Mucosa of stomach (tissue), 1 donor: ENCODE results near the gene MGST3.
A peak's percentile ranks its signal among the peaks of the same experiment; 100 is the strongest.
"Not testable (repeated sequence)": the region's sequence is repeated elsewhere in the genome, so short reads cannot be mapped to it uniquely, and the experiment has no call there.

Experiments
- H3K27me3 ChIP-seq: one replicate; pipeline ENCODE4 v1.7.0; 2013; ENCODE audit warnings: mild to moderate bottlenecking, low read length; ENCODE audit not compliant: control insufficient read depth, insufficient read depth
- H3K36me3 ChIP-seq: one replicate; pipeline ENCODE4 v1.7.0; 2013; ENCODE audit warnings: low read length; ENCODE audit not compliant: control insufficient read depth, insufficient read depth
- H3K4me1 ChIP-seq: one replicate; pipeline ENCODE4 v1.7.0; 2013; ENCODE audit warnings: mild to moderate bottlenecking, low read length; ENCODE audit not compliant: control insufficient read depth, insufficient read depth
- H3K4me3 ChIP-seq: one replicate; pipeline ENCODE4 v1.7.0; 2013; ENCODE audit warnings: low read length
- H3K9ac ChIP-seq: one replicate; pipeline ENCODE4 v1.7.0; 2013; ENCODE audit warnings: mild to moderate bottlenecking, low read length, moderate library complexity
- H3K9me3 ChIP-seq: one replicate; pipeline ENCODE4 v1.7.0; 2013; ENCODE audit warnings: mild to moderate bottlenecking, low read length, moderate library complexity; ENCODE audit not compliant: control insufficient read depth
- donor health status: Pancreatic carcinoma.

Gene MGST3

DNA sequence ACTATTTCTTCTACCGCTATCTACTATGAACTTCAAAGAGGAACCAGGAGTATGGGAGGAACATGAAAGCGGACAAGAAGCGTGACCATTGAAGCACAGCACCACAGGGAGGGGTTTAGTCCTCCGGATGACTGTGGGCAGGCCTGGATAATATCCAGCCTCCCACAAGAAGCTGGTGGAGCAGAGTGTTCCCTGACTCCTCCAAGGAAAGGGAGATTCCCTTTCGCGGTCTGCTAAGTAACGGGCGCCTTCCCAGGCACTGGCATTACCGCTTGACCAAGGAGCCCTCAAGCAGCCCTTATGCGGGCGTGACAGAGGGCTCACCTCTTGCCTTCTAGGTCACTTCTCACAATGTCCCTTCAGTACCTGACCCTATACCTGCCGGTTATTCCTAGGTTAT, 24.4 kb upstream of the MGST3 start:
- not testable (repeated sequence) for H3K4me1 ChIP-seq, H3K9ac ChIP-seq, H3K9me3 ChIP-seq, H3K36me3 ChIP-seq, H3K27me3 ChIP-seq, H3K4me3 ChIP-seq

DNA sequence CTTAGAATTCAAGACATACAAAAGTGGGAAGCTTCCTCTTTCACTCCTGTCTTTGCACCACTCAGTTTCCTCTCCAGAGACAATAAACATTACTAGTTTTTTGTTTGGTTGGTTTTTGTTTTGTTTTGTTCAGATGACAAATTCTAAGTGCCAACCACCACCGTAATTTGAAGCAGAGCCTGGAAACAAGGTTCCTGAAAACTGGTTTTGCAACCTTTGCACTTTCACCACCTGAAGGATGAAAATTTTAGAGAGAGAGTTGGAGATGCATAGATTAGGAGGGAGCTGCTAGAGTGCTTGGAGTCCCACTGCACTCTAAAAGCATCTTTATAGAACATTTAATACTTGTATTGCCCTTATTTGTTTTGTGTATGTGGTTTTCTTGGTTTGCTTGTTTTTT, 20.2 kb upstream of the MGST3 start:
- H3K4me3 ChIP-seq = no peak overlapping the region
- H3K9me3 ChIP-seq = no peaks in the 10 kb centered on the region
- H3K4me1 ChIP-seq = peaks cover under 1% of the 10 kb centered on the region
- H3K36me3 ChIP-seq = no peaks in the 10 kb centered on the region
- H3K9ac ChIP-seq = no peak overlapping the region
- H3K27me3 ChIP-seq = no peaks in the 10 kb centered on the region

DNA sequence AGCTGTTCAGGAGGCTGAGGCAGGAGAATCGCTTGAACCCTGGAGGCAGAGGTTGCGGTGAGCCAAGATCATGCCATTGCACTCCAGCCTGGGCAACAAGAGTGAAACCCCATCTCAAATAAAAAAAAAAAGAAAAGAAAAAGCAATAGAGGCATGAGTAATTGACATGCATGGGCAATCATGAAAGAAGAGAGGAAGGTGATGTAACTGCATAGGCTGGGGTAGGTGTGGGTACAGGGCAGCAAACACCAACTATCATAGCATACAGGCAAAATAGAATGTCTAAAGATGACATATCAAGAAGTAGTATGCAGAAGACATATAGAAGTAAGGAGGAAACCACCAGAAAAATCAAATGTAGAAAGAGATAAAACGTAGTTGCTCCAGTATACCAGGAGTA, 19.0 kb upstream of the MGST3 start:
- H3K9me3 ChIP-seq = no peaks in the 10 kb centered on the region
- H3K9ac ChIP-seq = no peak overlapping the region
- no peak overlapping the region for H3K4me3 ChIP-seq
- no peaks in the 10 kb centered on the region for H3K36me3 ChIP-seq
- H3K4me1 ChIP-seq = peaks cover 12% of the 10 kb centered on the region
- H3K27me3 ChIP-seq = no peaks in the 10 kb centered on the region

DNA sequence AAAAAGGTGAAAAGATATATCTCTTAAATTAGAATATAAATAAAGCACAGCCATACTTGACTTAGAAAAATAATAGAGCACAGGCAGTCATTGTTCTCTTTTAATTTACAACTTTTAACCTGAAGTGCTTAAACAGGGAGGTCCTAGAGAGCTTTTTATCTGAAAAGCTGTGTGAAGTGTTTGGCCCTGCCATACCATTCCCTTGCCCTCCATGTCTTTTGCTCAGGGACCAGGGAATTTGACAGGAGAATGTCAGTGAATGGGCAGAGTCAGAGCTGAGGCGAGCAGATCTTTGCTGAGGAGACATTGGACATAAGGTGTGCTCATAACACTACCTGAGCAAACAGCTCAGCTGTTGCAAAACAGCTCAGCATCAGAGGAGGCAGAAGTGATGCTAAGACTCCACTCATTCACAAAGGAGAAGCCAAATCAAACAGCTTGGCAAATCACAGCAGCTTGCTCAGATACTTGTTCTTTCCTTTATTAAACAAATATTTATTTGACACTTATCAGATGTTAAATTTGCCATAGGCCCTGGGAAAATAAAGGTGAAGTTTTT, 14.9 kb upstream of the MGST3 start:
- H3K9ac ChIP-seq = no peak overlapping the region
- no peaks in the 10 kb centered on the region for H3K9me3 ChIP-seq
- peaks cover 14% of the 10 kb centered on the region for H3K4me1 ChIP-seq
- H3K27me3 ChIP-seq = no peaks in the 10 kb centered on the region
- no peaks in the 10 kb centered on the region for H3K36me3 ChIP-seq
- no peak overlapping the region for H3K4me3 ChIP-seq

DNA sequence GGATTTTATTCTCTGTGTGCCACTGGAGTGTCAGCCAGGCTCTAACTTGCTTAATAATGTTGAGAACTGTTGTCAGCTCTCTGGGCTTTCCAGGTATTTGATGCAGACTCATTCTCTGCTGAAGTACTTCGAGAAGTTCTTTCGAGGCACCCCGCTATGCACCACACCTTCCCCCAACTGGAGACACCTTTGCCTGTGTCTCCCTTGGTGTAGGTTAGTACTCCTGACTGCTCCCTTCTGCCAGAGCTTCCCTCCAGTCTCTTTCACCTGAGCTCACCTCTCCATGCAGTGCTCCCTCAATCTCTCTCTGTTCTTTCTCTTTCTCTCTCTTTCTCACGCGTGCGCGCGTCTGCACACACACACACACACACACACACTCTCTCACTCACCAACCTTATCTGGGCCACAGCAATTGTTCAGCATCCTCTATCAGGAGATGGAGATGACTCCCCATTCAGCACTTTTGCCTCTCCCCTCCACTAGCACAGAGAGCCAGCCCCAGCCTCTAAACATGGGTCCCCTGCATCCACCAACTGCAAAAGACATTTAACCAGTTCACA, 14.0 kb upstream of the MGST3 start:
- Histone ChIP-seq H3K9me3 (no peaks in the 10 kb centered on the region), H3K4me3 (no peak overlapping the region), H3K4me1 (peaks cover 14% of the 10 kb centered on the region), H3K9ac (no peak overlapping the region), H3K36me3 (no peaks in the 10 kb centered on the region), H3K27me3 (no peaks in the 10 kb centered on the region)

DNA sequence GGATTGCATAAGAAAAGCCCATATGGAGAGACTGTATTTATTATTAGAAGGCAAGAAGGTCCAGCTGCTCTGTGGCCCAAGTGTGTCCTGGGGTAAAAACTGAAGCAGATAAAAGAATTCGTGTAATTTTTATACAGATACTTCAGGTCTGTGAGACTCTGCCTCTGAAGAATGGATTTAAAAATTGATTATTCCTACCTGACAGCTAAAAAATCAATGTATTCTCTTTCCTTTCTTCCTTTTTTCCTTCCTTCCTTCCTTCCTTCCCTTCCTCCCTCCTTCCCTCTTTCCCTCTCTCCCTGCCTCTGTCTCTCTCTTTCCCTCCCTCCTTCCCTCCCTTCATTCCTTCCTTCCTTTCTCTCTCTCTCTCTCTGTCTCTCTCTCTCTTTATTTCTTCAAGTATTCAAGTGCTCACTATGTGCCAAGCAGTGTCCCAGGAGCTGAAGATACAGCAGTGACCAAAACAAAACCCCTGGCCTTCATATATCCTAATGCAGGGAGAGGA, 11.3 kb upstream of the MGST3 start:
- Histone ChIP-seq H3K9ac (no peak overlapping the region), H3K27me3 (no peaks in the 10 kb centered on the region), H3K4me3 (no peak overlapping the region), H3K36me3 (no peaks in the 10 kb centered on the region), H3K4me1 (peaks cover 14% of the 10 kb centered on the region), H3K9me3 (no peaks in the 10 kb centered on the region)

DNA sequence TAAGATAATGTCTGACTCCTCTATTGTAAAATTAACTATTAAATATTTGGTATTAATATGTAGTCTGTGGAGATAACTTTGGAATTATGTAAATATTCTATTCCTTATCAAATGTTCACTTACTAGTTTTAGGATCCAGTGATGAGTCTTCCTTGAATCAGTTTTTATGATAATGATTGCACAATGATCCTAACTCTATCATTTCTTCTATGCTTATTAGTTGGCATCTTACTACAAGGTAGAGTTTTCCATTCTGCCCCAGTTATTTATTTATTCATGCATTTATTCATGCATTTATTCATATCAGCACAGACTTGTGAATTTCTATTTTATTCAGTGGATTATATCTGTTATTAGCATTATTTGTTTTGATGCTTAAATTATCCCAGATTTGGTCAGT, 7.4 kb upstream of the MGST3 start:
- H3K9ac ChIP-seq = no peak overlapping the region
- H3K36me3 ChIP-seq = no peaks in the 10 kb centered on the region
- H3K4me3 ChIP-seq = no peak overlapping the region
- H3K9me3 ChIP-seq = no peaks in the 10 kb centered on the region
- H3K4me1 ChIP-seq = no peaks in the 10 kb centered on the region
- no peaks in the 10 kb centered on the region for H3K27me3 ChIP-seq

DNA sequence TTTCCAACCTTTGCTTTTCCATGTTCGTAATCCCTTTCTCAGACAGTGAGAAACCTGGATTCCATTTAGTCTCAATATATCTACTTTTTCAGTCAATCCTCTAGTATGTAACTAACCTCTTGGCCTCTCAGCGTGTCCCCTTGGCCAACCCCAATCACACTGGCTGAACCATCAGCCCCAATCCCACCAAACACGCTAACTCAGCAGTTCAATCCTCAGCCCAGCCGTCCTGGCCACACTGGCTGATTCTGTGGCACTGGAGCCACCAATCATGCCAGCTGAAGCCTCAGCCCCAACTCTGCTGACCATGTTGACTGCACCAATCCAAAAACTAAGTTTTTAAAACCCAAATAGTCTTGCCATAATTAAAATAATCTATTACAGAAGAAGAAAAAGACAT, 6.6 kb upstream of the MGST3 start:
- Histone ChIP-seq H3K4me1 (no peaks in the 10 kb centered on the region), H3K36me3 (no peaks in the 10 kb centered on the region), H3K9me3 (no peaks in the 10 kb centered on the region), H3K27me3 (no peaks in the 10 kb centered on the region), H3K4me3 (no peak overlapping the region), H3K9ac (no peak overlapping the region)

DNA sequence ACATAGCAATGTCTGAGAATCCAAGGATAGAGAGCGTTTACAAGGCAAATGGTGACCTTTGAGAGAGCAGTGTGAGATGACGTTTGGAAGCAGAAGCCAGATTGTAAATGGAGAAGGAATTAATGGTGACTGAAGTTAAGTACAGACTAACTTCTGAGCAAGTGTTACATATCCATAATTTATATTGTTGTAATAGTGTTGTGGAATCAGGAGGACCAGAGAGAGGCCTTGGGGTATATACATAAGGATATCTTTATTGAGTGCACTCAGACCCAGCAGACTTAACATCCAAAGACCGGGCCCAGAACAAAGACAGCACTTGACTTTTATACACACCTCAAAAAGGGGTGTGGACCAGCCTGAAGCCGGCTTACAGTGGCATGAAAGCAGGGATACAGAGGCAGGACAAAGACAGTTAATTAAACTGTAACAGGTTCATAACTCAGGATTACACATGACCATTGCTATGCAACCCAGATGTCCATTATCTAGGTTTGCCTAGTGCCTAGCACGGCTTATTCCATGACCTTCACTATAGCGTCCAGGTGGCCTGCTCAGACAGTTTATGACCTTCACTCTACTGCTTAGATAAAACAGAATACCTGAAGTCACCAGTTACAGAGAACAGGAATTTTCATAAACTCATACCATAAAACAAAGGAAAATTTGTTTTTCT, 2.7 kb upstream of the MGST3 start:
- Histone ChIP-seq H3K4me1 (no peaks in the 10 kb centered on the region), H3K27me3 (no peaks in the 10 kb centered on the region), H3K9me3 (no peaks in the 10 kb centered on the region), H3K9ac (no peak overlapping the region), H3K4me3 (no peak overlapping the region), H3K36me3 (no peaks in the 10 kb centered on the region)

DNA sequence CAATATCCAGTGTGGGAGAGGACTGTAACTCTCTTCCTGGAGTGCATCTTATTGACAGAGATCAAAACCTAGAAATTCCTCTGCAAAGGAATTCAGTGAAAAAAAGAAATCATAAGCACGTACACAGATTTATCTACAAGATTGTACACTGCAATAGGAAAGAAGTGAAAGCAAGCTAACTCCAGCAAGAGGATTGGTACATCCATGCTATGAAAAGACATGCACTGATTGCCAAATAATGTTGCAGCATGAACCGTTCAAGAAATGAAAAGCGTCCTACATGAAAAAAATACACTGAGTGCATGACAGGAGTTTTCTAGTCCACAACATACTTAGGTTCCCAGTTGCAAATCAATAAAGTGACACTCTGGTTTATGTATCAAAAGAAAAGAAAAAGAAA, 1.9 kb upstream of the MGST3 start:
- H3K9ac ChIP-seq = no peak overlapping the region
- H3K4me3 ChIP-seq = no peak overlapping the region
- H3K36me3 ChIP-seq = no peaks in the 10 kb centered on the region
- peaks cover 3% of the 10 kb centered on the region for H3K4me1 ChIP-seq
- H3K27me3 ChIP-seq = no peaks in the 10 kb centered on the region
- no peaks in the 10 kb centered on the region for H3K9me3 ChIP-seq

DNA sequence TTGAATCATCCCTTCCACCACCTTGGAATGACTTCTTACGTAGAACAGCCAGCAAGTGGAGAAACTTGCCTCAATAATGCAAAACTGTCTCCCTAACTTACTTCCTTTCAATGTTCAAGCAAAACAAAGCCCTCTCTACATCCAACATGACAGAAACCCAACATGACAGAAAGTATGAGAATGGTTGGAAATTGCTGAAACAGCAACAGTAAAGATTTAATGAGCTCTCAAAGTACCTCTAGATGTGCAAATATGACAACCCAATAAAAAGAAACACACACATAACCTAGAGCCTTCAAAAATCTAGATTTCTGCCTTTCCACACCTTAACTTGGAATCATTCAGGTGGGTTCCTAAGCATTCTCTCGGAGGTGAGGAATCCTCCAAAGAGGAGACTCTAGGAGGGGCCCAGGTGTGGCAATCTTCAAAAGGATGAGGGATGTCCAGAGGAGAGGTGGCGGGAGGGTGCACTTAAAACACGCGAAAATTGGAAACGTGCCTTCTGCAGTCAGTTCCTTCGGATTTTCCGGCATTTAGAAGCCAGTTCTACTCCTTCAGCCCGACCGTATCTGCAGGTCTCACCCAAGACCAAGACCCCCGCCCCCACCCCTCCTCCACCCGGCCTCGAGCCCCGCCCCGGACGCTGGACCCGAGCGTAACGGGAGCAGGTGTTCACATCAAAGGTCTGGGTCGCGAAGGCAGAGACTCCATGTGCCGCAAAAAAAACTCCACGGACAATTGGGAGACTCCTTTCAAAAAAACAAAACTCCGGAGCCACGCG, 996 bp upstream of the MGST3 start:
- Histone ChIP-seq H3K36me3 (no peaks in the 10 kb centered on the region), H3K4me1 (peaks cover 7% of the 10 kb centered on the region), H3K4me3 (peak overlapping the region; percentile 97), H3K9me3 (no peaks in the 10 kb centered on the region), H3K9ac (peak overlapping the region; percentile 84), H3K27me3 (no peaks in the 10 kb centered on the region)
